Left lung (tissue), 10 donors: ENCODE measurements around the gene AKR1B1. TPM values are rescaled to one million over a fixed set of nuclear protein-coding genes. Genes with fewer than 3 reads are reported as not detected.
A peak's percentile ranks its signal among the peaks of the same experiment; 100 is the strongest.

Experiments used
- ATAC-seq: fragments of 200-7000 bp; cut with Tn5 transposase; one replicate; pipeline ENCODE4 v1.9.1; 2020; ENCODE audit warnings: moderate library complexity
- DNase-seq, 4 donors: peaks; one replicate each; pipeline ENCODE4 v3.0.0-alpha.2; 2013 to 2020
- H3K27ac ChIP-seq, 2 donors: fragments of 200-600 bp; sonication (generic) in 1 of 2; one replicate each; pipeline versions ENCODE4 v1.5.0 to v1.8.0; 2020 to 2021
- H3K27me3 ChIP-seq, 2 donors: fragments of 200-600 bp; sonication (generic) in 1 of 2; one replicate each; pipeline versions ENCODE4 v1.5.0 to v1.8.0; 2020 to 2021
- H3K36me3 ChIP-seq, 2 donors: fragments of 200-600 bp; sonication (generic) in 1 of 2; one replicate each; pipeline versions ENCODE4 v1.5.0 to v1.8.0; 2020 to 2021
- H3K4me1 ChIP-seq, 2 donors: fragments of 200-600 bp; one replicate each; pipeline ENCODE4 v1.8.0; 2021
- H3K4me3 ChIP-seq, 2 donors: fragments of 200-600 bp; sonication (generic) in 1 of 2; one replicate each; pipeline versions ENCODE4 v1.5.0 to v1.8.0; 2020 to 2021; ENCODE audit warnings: mild to moderate bottlenecking in 1 of 2
- H3K9me3 ChIP-seq, 2 donors: fragments of 200-600 bp; sonication (generic) in 1 of 2; one replicate each; pipeline versions ENCODE4 v1.5.0 to v1.8.0; 2020 to 2021
- intact Hi-C, 2 donors: fragments of 100-400 bp; cut with DNase I; formaldehyde crosslinking; loops; one replicate each; pipeline versions ENCODE4 v1.11.2 to v1.14.2; 2022
- polyA plus RNA-seq, 6 donors: library from polyadenylated mRNA; unstranded; fragments of 120-200 nt; gene quantifications; one replicate each; pipeline ENCODE4 v1.2.1, GENCODE V29; 2013; ENCODE audit not compliant: insufficient read length in 6 of 6
- total RNA-seq, 2 donors: library from RNA; stranded (reverse); fragmentation: NEBNext Ultra II Directional; extraction: Animal tissue kit (Norgen Biotek cat#: 25700); gene quantifications; one replicate each; pipeline ENCODE4 v1.2.1, GENCODE V29; 2021
- TF ChIP-seq, protein P1 (sequence below), 2 donors: fragments of 200-600 bp; sonication (generic) in 1 of 2; IDR thresholded peaks; one replicate each; pipeline versions ENCODE4 v1.5.0 to v1.8.0; 2021; ENCODE audit warnings: antibody characterized with exemption in 2 of 2
- donor health status: DM: no; HTN: yes; CAD: no.
- donor health status: DM: no; HTN: no; CAD: no.

The AKR1B1 gene
- total and polyA plus RNA-seq, 8 donors = 63.8 to 85.0 (median 69.3) TPM

- intact Hi-C loops = no loop called here
- DNase-seq = no peak
- H3K27ac ChIP-seq = no peak overlapping the region
- TF ChIP-seq, protein P1, sequence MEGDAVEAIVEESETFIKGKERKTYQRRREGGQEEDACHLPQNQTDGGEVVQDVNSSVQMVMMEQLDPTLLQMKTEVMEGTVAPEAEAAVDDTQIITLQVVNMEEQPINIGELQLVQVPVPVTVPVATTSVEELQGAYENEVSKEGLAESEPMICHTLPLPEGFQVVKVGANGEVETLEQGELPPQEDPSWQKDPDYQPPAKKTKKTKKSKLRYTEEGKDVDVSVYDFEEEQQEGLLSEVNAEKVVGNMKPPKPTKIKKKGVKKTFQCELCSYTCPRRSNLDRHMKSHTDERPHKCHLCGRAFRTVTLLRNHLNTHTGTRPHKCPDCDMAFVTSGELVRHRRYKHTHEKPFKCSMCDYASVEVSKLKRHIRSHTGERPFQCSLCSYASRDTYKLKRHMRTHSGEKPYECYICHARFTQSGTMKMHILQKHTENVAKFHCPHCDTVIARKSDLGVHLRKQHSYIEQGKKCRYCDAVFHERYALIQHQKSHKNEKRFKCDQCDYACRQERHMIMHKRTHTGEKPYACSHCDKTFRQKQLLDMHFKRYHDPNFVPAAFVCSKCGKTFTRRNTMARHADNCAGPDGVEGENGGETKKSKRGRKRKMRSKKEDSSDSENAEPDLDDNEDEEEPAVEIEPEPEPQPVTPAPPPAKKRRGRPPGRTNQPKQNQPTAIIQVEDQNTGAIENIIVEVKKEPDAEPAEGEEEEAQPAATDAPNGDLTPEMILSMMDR (IDR thresholded peaks at IDR 0.05) = no peak
- H3K9me3 ChIP-seq = no peaks in the 10 kb centered on the region
- no peak for ATAC-seq
- peaks cover 0 to 27% of the 10 kb centered on the region in 2 donors for H3K36me3 ChIP-seq
- H3K27me3 ChIP-seq = peaks cover 0 to 12% of the 10 kb centered on the region in 2 donors
- H3K4me1 ChIP-seq = peaks cover 0 to 33% of the 10 kb centered on the region in 2 donors
- H3K4me3 ChIP-seq = no peak overlapping the region
Measured at GRCh38 chr7:134453518-134453917, 5.4 kb downstream of the AKR1B1 start.

GRCh38 chr7:134452991-134453473 is 5.9 kb downstream of the AKR1B1 start:
- H3K27ac ChIP-seq = no peak overlapping the region
- DNase-seq = no peak
- no peak for ATAC-seq
- H3K27me3 ChIP-seq = peaks cover 0 to 8% of the 10 kb centered on the region in 2 donors
- H3K4me3 ChIP-seq = no peak overlapping the region
- H3K36me3 ChIP-seq = peaks cover 0 to 32% of the 10 kb centered on the region in 2 donors
- H3K9me3 ChIP-seq = no peaks in the 10 kb centered on the region
- intact Hi-C loops = no loop called here
- TF ChIP-seq, protein P1 (IDR thresholded peaks at IDR 0.05) = no peak
- peaks cover 0 to 29% of the 10 kb centered on the region in 2 donors for H3K4me1 ChIP-seq

DNA sequence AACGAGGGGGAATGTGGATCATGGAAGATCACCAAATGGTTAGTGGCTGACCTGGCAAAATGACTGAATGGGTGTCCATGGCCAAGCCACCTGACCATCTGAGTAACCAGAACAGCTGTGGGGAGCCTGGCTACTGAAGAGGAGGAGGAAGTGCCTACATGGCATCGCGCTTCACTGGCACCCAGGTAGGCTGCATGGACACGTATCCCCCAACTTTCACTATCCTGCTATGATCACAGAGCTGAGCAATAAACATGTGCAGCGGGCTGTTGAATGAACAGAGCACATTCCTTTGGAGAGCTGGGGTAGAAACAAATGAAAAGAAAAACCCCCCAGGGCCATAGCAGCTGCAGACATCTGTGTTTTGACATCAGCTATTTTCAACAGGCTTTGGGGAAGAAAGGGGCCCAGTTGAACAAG is 6.5 kb downstream of the AKR1B1 start:
- Histone ChIP-seq H3K27ac (no peak overlapping the region), H3K4me3 (no peak overlapping the region), H3K27me3 (peaks cover 0 to 2% of the 10 kb centered on the region in 2 donors), H3K4me1 (peaks cover 0 to 23% of the 10 kb centered on the region in 2 donors), H3K9me3 (no peaks in the 10 kb centered on the region), H3K36me3 (peaks cover 0 to 38% of the 10 kb centered on the region in 2 donors)
- DNase-seq = peak in 1 of 4 donors; percentile 34
- intact Hi-C loops = no loop called here
- no peak for ATAC-seq
- TF ChIP-seq, protein P1 (IDR thresholded peaks at IDR 0.05) = no peak

DNA sequence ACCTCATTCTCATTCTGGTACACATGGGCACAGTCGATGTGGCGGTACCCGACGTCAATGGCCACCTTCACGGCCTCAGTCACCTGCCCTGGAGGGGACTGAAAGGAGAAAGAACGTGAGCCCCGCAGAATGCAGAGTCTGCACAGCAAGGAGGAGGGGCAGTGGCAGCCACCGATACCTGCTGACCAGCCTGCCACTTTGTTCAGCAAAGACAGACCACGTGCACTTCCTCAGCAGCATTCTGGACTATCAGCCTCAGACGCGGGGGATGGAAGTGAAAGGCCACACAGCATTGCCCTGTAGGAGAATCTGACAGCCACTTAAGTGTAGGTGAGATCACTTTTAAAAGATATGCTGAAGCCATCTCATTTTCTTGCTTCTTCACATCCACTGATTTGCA is 7.2 kb downstream of the AKR1B1 start:
- Histone ChIP-seq H3K36me3 (peaks cover 0 to 46% of the 10 kb centered on the region in 2 donors), H3K27me3 (no peaks in the 10 kb centered on the region), H3K4me3 (no peak overlapping the region), H3K9me3 (no peaks in the 10 kb centered on the region), H3K4me1 (peaks cover 0 to 20% of the 10 kb centered on the region in 2 donors), H3K27ac (no peak overlapping the region)
- DNase-seq (peak in 1 of 4 donors; percentile 57), ATAC-seq (peak; percentile 43)
- TF ChIP-seq, protein P1 (IDR thresholded peaks at IDR 0.05) = no peak
- intact Hi-C loops = no loop called here

DNA sequence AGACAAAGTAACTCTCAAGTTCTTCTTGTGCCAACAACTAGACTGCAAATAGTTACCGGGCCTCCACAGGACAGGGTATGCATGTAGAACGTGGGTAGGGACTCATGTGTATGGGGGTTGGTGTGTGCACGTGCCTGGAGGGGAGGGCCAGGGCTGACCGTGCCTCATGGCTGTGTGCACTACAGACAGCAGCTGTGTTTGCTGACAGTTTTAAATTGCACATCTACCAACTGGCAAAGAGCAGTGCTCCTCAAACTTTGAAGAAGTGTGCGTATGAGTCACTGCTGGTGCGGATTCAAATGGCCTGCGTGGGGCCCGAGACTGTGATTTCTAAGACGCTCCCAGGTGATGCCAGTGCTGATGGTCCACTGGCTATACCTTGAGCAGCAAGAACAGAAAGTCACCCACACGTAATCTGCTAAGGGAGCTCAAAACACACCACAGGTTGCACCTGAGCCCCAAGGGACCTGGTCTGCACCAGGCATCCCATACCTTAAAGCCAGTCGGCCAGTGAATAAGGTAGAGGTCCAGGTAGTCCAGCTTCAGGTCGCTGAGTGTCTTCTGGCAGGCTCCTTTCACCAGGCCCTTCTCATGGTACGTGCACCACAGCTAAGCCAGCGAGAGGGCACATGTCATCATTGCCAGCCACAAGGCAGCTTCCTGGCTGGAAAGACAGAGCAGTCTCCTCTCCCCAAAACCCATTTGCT is 8.5 kb downstream of the AKR1B1 start:
- DNase-seq (no peak), ATAC-seq (peak; percentile 45)
- H3K9me3 ChIP-seq = no peaks in the 10 kb centered on the region
- peaks cover 0 to 56% of the 10 kb centered on the region in 2 donors for H3K36me3 ChIP-seq
- intact Hi-C loops = no loop called here
- TF ChIP-seq, protein P1 (IDR thresholded peaks at IDR 0.05) = no peak
- H3K27ac ChIP-seq = no peak overlapping the region
- H3K4me1 ChIP-seq = peaks cover 0 to 20% of the 10 kb centered on the region in 2 donors
- H3K4me3 ChIP-seq = no peak overlapping the region
- H3K27me3 ChIP-seq = no peaks in the 10 kb centered on the region
